ENCODE results near the gene NCAPG2.
"Not testable (repeated sequence)": the region's sequence is repeated elsewhere in the genome, so short reads cannot be mapped to it uniquely, and the experiment has no call there.

The NCAPG2 gene

DNA sequence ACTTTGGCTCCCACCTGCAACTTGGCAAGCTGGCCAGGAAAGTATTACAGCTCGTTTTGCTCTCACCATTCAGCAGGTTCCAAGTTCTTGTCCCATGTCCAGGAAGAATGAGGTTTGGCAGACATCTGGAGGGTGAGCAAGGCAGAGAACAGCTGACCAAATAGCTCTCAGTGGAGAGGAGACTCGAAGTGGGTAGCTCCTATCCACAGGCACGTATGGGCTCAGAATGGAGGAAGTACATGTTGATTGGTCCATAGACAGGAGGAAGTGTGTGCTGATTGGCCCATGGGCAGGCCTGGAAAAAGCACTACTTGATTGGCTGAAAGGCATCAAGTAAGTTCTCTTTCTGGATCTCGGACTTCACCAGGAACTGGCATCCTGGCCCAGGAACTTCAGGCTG, 3.0 kb upstream of the NCAPG2 start:
- FAIRE-seq (no peak), DNase-seq (ENCODE audit: low spot score) (no peak)

GRCh38 chr7:158706710-158707590, 2.3 kb upstream of the NCAPG2 start:
- DNase-seq (ENCODE audit: low spot score): no peak
- no peak for FAIRE-seq

DNA sequence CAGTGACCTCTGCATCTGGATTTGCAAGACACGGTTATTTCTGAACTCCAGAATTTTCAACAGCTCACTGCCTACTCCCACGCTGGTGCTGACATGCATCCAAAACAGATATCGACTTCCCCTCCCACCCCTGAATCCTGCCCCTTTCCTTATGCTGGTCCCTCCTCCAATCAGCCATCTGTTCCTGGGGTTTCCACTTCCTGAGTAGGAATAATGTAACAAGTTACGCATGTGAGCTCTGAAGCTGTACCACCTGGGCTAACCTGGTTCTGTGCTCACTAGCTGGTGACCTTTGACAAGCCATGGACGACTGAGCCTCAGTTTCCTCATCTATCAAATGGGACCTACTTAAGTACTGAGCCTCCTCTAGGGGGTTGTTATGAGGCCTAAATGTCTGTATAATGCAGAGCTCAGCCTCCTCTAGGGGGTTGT, 1.7 kb upstream of the NCAPG2 start:
- no peak for FAIRE-seq
- DNase-seq (ENCODE audit: low spot score): no peak

- DNase-seq (ENCODE audit: low spot score): no peak
Observed at GRCh38 chr7:158705234-158705850, 738 bp upstream of the NCAPG2 start.

DNA sequence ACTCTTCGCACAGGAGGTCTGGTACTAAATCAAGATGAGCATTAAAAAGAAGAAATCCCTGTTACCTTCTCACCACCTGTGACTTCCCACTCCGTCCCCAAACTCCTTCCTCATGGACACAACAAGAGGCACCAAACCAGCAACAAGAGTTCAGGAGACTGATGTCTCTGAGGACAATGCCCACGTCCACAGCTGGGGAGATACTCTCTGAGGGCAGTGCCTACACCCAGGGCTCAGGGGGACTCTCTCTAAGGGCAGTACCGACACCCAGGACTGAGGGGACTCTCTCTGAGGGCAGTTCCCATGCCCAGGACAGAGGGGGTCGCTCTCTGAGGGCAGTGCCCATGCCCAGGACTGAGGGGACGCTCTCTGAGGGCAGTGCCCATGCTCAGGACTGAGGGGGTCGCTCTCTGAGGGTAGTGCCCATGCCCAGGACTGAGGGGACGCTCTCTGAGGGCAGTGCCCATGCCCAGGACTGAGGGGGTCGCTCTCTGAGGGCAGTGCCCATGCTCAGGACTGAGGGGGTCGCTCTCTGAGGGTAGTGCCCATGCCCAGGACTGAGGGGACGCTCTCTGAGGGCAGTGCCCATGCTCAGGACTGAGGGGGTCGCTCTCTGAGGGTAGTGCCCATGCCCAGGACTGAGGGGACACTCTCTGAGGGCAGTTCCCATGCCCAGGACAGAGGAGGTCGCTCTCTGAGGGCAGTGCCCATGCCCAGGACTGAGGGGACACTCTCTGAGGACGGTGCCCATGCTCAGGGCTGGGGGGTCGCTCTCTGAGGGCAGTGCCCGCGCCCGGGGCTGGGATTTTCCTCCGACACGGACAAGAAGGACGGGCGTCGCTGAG, 703 bp downstream of the NCAPG2 start:
- DNase-seq (ENCODE audit: low spot score); FAIRE-seq: not testable (repeated sequence)

More at GRCh38 chr7:158705234-158705850, 738 bp upstream of the NCAPG2 start:
- no peak for FAIRE-seq

GRCh38 chr7:158702944-158703343, 1.7 kb downstream of the NCAPG2 start:
- no peak for FAIRE-seq
- DNase-seq (ENCODE audit: low spot score): no peak

GRCh38 chr7:158702196-158702595, 2.4 kb downstream of the NCAPG2 start:
- DNase-seq (ENCODE audit: low spot score): no peak
- no peak for FAIRE-seq

- FAIRE-seq (no peak), DNase-seq (ENCODE audit: low spot score) (no peak)
Observed at GRCh38 chr7:158700008-158700407, 4.6 kb downstream of the NCAPG2 start.

DNA sequence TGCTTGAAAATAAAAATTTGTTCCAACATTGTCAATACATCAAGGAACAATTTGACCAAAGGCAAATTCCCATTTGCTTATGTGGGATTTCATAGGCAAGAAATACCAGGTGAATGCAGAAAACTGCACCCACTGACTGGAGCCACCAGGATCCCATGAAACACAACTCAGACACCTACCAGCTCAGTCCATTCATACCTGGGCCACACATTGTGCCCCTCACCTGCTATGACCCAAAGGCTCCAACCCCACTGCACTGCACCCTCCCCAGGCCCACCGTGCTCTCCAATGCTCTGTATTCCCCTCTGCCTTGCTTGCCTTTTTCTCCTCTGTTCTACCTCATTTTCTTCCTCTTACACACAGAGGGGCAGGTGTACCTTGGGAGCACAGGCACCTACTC, 5.3 kb downstream of the NCAPG2 start:
- DNase-seq (ENCODE audit: low spot score) (no peak), FAIRE-seq (no peak)

DNA sequence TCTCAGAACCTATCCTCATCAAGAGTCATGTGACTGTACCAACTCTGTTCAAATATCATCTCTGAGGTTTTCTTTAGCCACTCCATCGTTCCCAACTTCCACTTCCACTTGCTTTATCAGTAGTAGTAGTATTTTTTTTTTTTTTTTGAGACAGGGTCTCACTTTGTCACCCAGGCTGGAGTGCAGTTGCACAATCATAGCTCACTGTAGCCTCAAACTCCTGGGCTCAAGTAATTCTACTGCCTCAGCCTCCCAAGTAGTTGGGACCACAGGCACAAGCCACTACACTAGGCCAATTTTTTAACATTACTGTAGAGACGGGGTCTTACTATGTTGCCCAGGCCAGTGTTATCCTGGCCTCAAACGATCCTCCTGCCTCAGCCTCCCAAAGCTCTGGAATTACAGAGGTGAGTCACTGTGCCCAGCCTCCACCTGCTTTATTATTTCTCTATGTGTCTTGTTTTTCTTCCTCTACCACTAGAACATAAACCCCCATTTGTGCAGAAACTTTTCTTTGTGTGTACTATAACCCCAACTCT, 5.9 kb downstream of the NCAPG2 start:
- DNase-seq (ENCODE audit: low spot score) (no peak), FAIRE-seq (no peak)

GRCh38 chr7:158697597-158697996, 7.0 kb downstream of the NCAPG2 start:
- not testable (repeated sequence) for FAIRE-seq; DNase-seq (ENCODE audit: low spot score)

DNA sequence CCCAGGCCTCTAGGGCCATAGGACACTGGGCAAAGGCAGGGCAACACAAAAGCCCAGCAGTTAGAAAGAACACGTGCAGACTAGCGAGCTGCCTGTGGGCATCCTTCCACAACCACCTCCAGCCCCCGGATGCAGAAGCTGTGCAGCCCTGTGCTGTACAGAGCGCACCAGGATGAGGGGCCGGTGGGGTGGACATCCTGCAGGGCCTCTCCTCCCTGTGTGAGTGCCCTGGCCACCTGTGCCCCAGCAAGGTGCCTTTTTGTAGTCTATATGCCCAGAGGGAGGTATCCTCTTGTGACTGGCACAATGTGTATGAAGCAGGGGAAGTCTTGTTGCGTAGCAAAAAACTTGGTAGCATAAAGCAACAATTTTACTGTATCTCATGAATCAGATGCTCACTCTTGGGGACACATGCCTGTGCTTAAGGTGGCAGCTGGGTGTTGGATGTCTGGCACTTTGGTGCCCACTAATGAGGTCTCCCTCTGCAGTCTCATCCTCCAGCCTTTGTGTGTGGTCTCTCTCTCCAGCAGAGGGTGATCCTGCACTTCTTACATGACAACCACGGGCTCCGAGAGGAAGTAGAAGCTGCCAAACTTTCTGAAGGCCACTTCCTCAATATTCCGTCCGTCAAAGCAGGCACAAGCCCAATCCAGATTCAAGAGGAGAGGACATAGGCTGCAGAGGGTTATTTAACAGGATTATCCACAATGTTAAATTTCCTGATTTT, 8.7 kb downstream of the NCAPG2 start:
- DNase-seq (ENCODE audit: low spot score) (no peak), FAIRE-seq (no peak)

DNA sequence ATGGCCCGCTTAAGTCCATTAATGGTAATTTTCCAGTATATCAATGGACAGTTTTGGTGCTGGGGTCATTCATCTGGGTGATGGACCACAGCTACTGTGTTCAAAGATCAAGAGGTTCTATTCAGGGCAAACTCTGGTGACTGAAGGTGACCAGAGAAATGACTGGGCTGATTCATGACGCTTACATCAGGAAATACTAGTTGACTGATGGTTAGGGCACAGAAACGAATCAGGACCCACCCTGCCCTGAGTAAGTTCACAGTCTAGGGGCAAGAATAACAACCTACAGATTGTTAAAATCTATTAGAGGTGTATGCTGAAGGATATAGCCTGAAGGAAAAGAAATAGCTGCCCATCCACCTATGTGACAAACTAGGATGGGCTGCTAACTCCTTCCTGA, 9.5 kb downstream of the NCAPG2 start:
- FAIRE-seq (no peak), DNase-seq (ENCODE audit: low spot score) (no peak)

DNA sequence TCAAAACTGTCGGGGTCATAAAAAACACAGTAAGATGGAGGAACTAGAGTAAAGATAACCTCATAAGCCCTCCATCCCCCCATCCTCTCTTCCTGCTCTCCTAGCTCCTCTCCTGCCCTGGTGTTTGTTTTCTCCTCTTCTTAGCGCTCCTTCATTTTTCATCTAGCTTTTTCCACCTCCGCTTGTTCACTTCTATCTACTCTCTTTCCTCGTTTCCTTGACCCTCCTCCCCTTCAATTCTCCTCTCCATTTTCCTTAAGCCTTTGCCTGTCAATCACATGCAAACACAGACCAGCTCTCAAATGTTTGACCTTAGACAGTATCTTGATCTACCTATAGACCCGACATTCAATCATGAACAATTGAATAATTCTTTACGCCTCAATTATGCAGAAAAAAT, 10.0 kb downstream of the NCAPG2 start:
- DNase-seq (ENCODE audit: low spot score) (no peak), FAIRE-seq (no peak)

- no peak for FAIRE-seq
- no peak for DNase-seq (ENCODE audit: low spot score)
Observed at GRCh38 chr7:158689488-158689887, 15.1 kb downstream of the NCAPG2 start.

- DNase-seq (ENCODE audit: low spot score) (no peak), FAIRE-seq (no peak)
Observed at GRCh38 chr7:158687406-158687805, 17.2 kb downstream of the NCAPG2 start.

DNA sequence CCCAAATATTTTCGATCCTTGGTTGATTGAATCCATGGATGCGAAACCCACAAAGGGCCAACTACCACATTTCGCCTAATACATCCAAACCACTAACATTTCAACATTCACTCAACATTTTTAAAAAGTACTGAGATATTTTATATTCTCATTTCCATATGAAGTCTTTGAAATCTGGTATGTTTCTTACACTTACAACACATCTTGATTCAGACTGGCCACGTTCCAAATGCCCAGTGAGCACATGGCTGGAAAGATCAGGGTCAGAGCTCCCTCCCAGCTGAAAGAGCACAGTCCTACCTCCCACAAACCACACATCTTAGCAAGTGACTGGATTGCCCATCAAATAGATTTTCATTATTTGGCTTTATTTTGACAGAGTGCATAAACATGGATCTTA, 18.9 kb downstream of the NCAPG2 start:
- no peak for DNase-seq (ENCODE audit: low spot score)
- no peak for FAIRE-seq

GRCh38 chr7:158684329-158684728, 20.3 kb downstream of the NCAPG2 start:
- FAIRE-seq (no peak), DNase-seq (ENCODE audit: low spot score) (no peak)

- FAIRE-seq (no peak), DNase-seq (ENCODE audit: low spot score) (no peak)
Observed at GRCh38 chr7:158683541-158683940, 21.1 kb downstream of the NCAPG2 start.

DNA sequence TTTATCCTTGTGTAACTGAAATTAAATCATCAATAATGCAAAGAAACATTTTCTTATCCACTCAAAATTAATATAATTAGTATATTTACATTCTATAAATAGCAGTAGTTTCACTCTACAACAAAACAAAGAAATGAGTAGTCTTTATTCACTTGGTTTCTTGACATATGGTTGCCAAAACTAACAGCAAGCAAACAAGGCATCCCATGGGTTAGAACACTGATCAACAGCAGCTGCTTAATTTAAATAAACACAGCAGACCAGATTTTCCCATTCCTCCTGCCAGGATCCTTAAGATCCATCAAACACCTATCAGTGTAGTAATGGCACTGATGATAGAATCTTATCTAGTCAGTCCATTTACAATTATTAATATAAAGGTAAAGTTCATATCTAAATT, 22.1 kb downstream of the NCAPG2 start:
- FAIRE-seq: no peak
- no peak for DNase-seq (ENCODE audit: low spot score)

DNA sequence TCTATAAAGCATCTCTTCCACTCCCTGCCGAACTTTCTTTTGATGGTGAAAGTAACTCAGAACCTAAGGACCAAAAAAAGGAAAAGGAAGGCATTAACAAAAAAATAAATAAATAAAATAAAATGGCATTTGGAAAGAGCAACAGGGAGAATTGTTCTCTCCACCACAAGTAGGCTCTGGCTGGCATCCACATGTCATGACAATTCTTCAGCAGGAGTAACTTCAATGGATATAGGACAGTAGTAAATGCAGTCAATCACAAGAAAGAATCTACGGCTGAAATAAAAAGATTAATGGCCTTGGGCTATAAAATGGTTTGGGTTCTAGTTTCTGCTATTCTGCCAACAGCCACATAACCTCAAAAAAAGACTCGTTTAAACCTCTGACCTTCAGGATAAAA, 23.9 kb downstream of the NCAPG2 start:
- DNase-seq (ENCODE audit: low spot score) (no peak), FAIRE-seq (no peak)

Measured in RCC 7860 (cell line).